ENCODE results near the gene ASAP2.

ASAP2 gene

DNA sequence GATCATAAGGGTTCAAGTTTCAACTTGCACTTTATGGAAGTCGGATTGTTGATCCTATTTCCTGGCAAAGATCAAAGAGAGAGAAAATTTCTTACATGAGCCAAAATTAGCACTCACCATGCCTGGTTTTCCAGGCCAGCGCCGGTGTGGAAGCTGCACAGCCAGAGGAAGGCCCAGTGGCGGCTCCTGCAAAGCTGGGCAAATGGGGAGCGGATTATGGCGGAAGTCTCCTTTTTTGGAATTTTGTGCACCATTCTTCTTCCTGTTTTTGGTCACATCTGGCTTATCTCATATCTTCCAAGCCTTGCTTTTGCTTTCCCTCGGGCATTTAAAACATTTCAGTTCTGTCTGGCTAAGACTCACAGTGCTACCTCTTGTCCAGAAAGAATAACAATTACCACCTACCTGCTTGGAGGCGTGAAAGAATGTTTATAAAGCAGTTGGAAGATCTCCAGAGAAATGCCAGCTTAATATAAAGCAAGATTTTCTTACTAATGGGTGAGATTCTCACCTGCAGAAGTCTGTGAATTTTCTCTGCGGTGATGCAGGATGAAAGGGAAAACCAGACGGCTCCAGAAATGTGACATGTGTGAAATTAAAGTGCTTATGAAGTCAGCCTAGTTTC lies 94.3 kb downstream of the ASAP2 start:
- peak; percentile 24 for DNase-seq

DNA sequence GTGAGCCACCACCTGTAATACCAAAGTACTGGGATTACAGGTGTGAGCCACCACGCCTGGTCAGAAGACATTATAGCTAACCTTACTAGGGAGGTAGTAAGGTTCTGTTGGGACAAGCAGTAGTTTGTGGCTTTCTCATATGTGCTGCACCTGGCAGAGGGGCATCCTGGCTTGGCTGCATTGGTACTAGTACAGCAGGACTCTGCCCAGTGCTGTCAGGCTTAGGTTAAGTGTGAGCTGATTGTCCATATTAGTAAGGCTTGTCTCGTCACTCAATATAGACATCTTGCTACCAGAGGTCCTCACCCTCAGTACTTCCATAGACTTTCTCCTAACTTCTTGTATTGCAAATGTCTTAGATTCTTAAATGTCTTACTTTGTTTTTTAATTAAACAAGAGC lies 96.1 kb downstream of the ASAP2 start:
- no peak for DNase-seq

DNA sequence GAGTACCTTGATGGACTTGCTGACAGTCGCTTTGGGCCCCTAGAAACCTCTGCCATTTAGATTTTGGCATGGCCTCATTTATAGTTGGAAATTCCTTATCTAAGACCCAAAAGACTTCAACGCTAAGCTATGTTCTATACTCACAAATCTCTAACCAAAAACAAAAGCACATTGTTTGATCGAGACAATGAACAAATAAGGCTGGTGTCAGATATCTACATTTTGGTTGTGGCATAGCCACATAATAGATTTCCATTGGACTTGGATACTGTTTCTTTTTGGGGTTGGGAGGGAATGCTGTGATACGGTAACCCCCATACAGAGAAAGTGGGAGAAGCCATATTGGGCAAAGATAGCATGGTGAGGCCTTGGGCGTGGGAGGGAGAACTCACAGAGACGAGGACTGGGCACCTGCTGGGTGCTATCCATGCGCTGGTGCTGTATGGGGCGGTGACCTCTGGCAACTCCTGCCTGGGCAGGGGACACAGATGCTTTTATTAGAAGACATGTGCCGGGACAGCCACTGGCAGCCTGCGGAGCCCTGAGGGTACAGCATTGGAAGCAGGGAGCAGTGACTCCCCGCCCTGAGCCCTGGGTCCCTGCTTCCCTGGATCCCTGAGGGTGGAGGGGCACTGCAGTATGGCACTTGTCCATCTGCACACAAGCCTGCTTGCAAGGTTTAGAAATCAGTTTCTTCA lies 97.1 kb downstream of the ASAP2 start:
- DNase-seq: no peak

DNA sequence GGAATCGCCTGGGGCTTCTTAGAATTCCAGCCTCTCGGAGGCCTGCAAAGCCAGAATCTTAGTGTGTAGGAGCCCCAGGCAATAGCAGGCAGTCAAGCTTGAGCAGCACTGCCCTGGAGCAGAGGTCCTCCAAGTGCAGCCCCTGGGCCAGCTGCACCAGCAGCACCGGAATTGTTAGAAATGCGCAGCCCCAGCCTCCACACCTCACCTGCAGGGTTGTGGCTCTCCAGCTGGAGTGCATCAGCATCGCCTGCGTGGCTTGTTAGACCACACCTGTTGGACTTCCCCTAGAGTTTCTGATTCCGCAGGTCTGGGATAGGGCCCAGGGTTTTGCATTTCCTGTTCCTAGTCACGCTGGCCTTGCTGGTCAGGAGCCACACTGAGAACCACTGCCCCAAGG lies 100.3 kb downstream of the ASAP2 start:
- no peak for DNase-seq

DNA sequence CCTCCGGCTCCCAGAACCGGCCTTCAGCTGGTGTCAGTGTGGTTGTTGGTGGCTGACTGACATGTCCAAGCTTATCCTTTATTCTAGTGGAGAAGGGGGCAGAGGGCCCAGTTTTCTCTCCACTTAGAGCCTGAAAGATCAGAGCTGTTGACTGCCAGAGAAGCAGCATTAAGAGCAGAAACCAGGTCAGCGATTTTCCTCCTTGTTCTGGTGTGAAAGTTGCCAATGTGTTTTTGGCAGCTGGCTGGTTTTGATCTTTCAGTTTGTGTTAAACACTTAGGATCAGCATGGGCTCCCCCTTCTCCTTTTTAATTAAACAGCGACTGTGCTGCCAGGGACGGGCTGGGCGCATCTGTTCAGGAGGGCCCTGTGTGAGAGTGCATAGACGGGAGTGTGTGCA lies 100.9 kb downstream of the ASAP2 start:
- DNase-seq: no peak

DNA sequence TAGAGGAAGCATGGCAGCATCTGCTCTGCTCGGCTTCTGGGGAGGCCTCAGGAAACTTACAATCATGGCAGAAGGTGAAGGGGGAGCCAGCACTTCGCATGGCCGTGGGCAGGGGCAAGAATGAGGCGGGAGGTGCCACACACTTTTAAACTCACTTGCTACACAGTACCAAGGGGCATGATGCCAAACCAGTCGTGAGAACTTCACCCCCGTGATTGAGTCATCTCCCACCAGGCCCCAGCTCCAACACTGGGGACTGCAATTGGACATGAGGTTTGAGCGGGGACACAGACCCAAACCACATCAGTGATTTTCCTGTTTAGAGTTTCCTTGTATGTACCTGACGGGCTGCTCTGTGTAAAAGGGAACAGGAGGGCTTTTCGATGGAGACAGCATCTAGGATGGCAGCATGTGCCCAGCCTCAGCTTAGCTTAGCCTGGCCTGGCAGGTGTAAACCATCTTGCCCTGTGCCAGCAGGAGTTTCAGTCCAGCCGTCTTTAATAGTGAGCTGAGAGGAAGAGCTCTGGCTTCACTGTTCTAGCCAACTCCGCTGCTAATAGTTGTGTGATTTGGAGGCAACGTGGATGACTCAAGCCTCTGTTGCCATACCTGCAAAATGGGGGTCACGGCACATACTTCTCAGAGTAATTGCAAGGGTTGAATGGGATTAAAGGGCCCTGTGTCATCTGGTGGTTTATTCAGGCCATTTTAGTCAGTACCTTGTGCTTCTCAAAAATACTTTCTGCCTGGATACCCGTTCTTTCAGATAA lies 101.8 kb downstream of the ASAP2 start:
- no peak for DNase-seq

DNA sequence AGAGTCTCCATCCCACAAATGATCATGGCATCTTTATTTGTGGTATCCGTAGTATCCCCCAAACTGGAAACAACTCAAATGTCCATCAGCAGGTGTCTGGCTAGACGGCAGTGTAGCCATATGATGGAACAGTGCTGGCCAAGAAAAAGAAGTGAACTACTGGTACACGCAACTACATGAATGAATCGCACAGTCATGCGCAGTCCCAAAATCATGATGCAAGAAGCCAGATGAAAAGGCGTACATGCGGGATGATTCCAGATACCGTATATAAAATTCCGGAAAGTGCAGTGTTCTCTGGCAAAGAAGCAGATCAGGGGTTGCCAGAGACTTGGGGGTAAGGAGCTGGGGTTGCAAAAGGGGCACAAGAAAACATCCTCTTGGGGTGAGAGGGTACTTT lies 102.5 kb downstream of the ASAP2 start:
- DNase-seq: no peak

DNA sequence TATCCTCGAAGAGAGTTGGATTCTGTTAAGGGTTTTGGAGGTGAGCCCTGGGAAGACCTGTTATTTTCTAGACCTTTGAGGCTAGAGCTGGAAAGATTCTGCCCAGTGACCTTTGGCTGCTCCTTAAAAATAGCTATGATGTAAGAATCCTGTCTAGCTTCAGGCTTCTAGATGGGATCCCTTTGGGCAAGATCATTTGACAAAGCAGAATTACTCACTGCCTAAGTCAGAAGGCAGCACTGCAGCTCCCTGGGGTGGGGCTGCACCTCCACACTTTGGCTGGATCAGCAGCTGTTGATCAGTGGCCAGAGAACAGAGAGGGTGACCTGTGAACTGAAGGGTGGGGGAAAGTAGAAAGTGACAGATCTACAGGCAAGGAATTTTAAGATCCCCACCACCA lies 103.8 kb downstream of the ASAP2 start:
- no peak for DNase-seq

DNA sequence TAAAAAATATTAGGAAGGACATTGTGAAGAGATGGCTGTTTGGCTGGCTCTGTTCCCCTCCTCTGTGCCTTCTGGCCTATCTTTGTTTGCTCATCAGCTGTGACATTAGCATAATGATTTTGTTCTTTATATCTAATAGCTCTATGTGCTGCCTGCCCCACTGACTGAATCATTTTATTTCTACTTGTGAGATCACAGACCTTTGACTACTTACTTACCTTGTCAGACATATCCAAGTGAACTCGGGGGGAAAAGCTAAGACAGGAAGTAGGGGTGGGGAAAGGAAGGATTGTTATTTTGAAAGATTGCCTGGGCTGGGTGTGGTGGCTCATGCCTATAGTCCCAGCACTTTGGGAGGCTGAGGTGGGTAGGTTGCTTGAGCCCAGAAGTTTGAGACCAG lies 104.2 kb downstream of the ASAP2 start:
- DNase-seq: no peak

DNA sequence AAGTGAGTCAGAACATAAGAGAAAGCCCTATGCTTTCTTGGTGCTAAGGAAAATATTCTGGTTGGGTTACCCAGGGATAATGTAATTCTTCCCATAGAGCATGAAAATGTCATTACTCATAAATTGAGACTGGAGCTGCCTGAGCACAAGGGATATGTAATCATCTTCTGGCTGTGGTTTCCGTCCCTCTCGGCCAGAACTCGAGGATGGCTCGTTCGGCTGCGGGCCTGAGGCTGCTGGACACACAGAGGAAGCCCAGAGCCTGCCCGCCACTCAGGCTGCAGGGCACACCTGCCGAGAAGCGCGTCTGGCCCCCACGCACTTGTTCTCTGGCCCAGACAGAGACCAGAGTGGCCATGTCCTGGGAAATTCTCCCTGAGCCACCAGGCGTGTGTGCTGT lies 104.9 kb downstream of the ASAP2 start:
- DNase-seq: no peak

DNA sequence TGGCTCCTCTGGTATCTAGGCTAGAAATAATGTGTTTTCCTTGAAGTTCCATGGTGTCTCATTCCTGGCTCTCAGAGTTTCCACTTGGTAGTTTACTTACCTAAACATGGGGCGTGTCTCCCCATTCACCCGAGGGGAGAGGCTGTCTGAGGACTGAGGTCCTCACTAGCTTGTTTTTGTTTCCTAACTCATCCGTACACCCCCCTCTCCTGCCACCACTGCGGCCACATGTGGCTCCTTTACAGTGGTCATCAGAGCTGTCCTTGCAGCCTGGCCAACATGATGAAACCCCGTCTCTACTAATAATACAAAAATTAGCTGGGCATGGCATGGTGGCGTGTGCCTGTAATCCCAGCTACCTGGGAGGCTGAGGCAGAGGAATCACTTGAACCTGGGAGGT lies 106.0 kb downstream of the ASAP2 start:
- DNase-seq: no peak

DNA sequence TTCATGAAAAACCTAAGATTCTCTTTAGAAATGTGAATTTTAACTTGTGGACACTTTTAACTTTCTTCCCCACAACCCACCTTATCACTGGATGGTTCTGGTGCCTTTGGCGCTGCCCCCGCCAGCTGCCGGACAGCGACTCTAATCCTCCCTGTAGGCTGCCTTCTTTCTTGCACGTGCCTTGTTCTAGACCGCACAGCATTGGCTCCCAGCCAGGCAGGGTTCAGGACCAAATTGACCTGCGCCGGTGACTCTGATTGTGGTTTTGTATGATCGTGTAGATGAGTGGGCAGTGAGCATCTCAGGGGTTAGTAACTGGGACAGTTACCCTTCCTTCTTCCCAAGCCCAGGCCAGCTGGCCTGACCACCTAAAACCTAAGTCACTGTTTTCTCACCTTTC lies 106.8 kb downstream of the ASAP2 start:
- no peak for DNase-seq

DNA sequence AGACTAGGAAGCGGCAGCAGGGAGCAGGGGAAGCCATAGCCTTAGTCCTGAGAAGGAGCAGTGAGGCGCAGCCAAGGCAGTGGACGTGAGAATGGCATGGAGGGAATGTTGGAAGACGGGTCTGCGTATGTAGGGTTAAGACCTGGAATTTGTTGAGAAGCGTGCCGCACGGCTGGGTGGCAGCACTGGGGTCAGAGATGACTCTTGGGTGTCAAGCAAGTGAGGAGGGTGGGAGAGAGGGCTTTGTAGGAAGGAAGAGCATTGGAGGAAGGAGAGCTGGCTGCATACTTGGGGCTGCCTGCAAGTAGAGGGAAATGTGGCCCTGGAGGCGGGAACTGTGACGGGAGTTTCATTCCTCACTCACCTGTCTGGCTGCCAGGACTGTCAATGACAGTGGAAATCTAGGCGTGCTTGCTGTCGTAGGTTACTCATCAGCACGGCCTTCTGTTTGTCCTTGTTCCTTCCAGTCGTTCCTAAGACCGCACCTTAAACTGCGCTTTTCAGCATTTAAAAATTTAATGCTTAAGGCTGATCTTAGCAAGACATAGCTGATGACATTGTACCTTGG lies 108.8 kb downstream of the ASAP2 start:
- no peak for DNase-seq

DNA sequence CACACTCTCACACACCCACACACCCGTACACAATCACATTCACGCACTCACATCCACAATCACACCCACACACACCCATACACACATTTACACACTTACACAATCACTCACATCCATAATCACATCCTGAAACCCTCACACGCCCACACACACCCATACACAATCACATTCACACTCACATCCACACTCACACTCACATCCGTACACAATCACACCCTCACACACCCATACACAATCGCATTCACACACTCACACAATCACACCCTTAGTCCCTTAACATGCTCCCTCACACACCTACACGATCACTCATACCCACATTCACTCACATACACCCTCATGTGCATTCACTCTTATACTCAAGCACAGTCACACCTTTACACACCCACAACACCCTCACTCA lies 110.9 kb downstream of the ASAP2 start:
- DNase-seq: no peak

DNA sequence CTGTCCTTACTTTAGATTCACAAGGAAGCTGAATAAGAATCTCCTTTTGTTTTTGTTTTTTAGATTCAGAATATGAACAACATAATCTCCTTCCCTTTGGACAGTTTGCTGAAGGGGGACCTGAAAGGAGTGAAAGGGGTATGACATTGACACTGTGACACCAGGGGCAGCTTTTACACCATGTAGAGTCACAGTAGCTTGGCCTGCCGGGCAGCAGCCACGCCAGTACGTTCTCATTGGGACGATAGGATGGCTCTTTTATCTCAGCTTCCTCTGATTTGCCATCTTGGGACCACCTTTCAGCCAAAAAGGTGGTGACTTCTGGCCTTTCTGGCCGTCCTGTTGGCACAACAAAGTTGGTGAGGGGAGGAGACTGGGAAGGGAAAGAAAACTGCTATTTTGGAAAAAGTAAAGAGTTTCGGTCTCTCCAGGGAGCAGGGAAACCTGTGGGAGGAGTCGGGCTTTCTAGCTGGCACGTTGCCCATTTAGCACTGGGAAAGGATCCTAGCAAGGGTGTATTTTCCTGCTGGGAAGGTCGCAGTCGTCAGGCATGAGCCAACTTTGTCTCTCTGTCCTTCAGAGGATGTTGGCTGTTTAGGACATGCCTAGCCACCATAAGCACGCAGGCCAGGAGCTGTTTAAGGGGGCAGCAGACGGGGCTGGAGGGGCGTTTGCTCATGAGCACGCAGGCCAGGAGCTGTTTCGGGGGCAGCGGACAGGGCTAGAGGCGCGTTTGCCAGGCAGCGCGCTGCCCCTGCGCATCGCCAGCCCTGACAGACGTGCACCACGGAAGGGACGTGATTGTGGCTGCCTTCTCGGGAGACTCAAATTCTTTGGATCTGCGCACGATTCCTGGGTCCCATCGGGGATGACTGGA lies 112.1 kb downstream of the ASAP2 start:
- DNase-seq: no peak

DNA sequence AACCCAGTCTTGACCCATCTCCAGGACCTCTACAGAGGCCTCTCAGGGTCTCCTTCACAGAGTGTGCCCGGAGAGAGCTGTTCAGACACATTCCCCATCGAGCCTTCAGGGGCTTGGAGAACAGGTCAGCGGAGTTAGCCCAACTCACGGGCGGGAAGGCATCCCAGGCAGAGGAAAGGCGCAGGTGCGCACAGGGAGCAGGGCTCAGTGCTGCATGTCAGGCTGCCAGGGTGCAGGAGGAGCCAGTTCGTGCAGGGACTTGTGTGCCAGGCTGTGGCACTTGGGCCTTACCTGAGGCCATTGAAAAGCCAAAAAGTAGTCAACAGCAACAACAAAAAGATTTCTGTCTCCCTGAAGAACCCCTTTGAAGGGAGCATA lies 112.7 kb downstream of the ASAP2 start:
- DNase-seq: no peak

DNA sequence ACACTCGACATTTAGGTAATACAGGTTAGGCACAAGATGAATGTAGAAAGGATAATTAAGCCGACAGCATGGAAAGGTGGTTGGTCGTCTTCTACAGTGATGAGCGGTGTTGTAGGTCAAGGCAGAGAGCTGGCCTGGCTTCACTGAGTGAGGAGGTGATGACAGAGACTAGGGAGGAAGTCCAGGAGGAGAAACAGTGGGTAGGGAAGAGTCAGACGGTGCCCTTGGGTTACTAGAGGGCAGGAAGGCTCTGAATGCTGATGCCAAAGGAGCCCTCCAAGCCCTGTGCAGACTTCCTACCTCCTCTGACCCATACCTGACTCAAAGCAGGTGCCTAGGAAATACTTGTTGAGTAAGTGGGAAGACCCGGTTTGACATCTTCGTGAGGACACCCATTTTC lies 116.0 kb downstream of the ASAP2 start:
- no peak for DNase-seq

DNA sequence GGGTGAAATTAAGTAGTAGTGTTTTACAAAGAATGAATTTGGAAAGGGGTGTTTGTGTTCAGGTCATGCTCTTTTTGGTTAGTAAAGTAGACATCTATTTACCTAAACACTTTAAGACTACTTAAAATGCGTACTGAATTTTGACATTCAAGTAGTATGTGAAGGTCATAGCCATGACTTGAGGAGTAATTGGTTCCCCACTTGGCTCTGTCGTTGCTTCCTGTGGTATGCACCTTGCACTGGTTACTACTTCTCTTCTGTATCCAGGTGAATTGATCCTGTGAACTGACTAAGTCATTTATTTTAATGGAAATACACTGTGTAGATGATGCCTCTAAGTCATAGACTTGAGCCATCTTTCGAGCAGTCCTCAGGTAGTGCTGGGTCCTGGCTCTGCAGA lies 118.8 kb downstream of the ASAP2 start:
- DNase-seq: peak; percentile 76

DNA sequence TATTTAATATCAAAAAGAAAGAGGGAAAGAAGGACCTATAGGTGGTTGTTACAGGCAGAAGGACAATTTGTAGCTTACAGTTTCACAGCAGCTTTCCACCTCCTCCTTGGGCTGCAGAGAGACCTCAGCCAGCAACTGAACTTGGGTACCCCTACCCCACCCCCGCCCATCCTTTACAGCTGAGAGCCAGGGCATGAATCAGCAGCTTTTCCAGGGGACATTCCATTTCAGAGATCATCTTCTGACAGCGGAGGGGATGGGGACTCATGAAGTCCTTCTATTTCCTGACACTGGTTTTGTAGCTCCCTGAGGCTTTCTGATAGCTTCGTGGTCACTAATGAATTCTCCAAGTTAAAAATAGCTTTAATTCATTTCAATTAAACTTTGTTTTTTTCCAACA lies 120.4 kb downstream of the ASAP2 start:
- DNase-seq: no peak

DNA sequence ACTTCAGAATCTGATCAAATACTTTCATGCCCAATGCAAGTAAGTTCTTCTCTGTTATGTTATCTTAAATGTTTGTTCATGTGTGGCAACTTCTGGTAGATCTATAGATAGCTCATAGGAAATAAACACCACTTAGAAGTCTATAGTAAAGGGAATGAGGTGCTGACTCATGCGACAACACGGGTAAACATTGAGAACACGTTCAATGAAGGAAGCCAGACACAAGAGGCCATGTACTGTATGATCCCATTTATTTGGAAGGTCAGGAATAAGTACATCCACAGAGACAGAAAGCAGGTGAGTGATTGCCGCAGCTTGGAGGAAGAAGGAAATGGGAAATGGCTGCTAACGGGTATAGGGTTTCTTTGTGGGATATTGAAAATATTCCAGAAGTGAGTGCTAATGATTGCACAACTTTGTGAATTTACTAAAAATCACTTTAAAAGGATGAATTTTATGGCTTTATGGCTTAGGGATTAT lies 121.3 kb downstream of the ASAP2 start:
- no peak for DNase-seq

DNA sequence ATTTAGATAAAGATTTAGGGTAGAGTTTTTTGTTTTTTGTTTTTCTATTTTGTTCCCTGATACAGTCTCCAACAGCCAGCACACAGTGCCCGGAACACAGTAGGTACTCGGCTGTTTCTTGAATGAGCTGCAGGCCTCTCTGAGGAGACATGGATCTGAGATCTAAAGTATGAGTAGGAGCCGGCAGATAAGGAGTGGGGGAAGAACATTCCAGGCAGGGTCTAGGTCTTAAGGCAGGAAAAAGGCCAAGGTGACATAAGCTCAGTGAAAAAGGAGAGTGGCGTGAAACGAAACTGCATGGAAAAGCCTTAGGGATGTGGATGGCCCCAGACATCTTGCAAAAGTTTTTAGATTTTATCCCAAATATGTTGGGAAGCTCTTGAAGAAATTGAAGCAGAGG lies 122.3 kb downstream of the ASAP2 start:
- no peak for DNase-seq

DNA sequence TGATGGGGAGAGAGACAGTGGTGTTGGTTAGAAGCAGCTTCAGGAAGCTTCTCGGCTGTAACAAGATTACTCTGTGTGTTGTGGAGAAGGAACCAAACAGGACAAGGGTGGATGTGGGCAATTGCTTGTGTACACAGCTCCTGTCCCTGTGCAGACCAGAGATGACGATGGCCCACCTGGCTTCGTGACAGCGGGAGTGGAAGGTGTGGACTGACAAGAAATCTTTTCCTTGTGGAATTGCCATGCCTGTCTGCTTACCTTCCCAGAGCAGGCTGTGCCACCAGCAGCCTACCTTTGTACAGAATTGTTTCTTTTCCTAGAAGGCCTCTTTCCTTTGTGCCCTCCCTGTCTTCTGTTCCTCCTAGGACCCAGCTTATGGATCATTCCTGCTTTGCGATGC lies 122.9 kb downstream of the ASAP2 start:
- DNase-seq: no peak

All from DMS79 treated with DMSO at 0.1 percent for 48 hours (cell line).